ENCODE measurements around the gene HNRNPLL.
"Not testable (repeated sequence)": the region's sequence is repeated elsewhere in the genome, so short reads cannot be mapped to it uniquely, and the experiment has no call there.

Gene HNRNPLL

GRCh38 chr2:38619458-38620164 lies 16.9 kb upstream of the HNRNPLL start:
- no peak for DNase-seq (ENCODE audit: low read depth in 2 of 2)

- no peak for DNase-seq (ENCODE audit: low read depth in 2 of 2)
Measured at GRCh38 chr2:38617301-38617700, 14.6 kb upstream of the HNRNPLL start.

GRCh38 chr2:38615237-38615636 lies 12.5 kb upstream of the HNRNPLL start:
- DNase-seq (ENCODE audit: low read depth in 2 of 2) = no peak

- DNase-seq (ENCODE audit: low read depth in 2 of 2) = no peak
Measured at GRCh38 chr2:38613849-38614213, 11.1 kb upstream of the HNRNPLL start.

GRCh38 chr2:38613126-38613848 lies 10.6 kb upstream of the HNRNPLL start:
- no peak for DNase-seq (ENCODE audit: low read depth in 2 of 2)

- DNase-seq (ENCODE audit: low read depth in 2 of 2) = peak in 1 of 2 experiments; percentile 17
Measured at GRCh38 chr2:38610851-38611801, 8.4 kb upstream of the HNRNPLL start.

- DNase-seq (ENCODE audit: low read depth in 2 of 2) = not testable (repeated sequence)
Measured at GRCh38 chr2:38609246-38609645, 6.5 kb upstream of the HNRNPLL start.

GRCh38 chr2:38608755-38609154 lies 6.0 kb upstream of the HNRNPLL start:
- no peak for DNase-seq (ENCODE audit: low read depth in 2 of 2)

- DNase-seq (ENCODE audit: low read depth in 2 of 2) = no peak
Measured at GRCh38 chr2:38605298-38605830, 2.6 kb upstream of the HNRNPLL start.

GRCh38 chr2:38603402-38604290 lies 918 bp upstream of the HNRNPLL start:
- DNase-seq (ENCODE audit: low read depth in 2 of 2) = peak; percentile 66 to 74

GRCh38 chr2:38602136-38602731 lies 494 bp downstream of the HNRNPLL start:
- peak in 1 of 2 experiments; percentile 18 for DNase-seq (ENCODE audit: low read depth in 2 of 2)

- no peak for DNase-seq (ENCODE audit: low read depth in 2 of 2)
Measured at GRCh38 chr2:38601463-38602135, 1.1 kb downstream of the HNRNPLL start.

GRCh38 chr2:38600921-38601455 lies 1.7 kb downstream of the HNRNPLL start:
- no peak for DNase-seq (ENCODE audit: low read depth in 2 of 2)

GRCh38 chr2:38600242-38600891 lies 2.4 kb downstream of the HNRNPLL start:
- DNase-seq (ENCODE audit: low read depth in 2 of 2) = no peak

GRCh38 chr2:38599706-38600105 lies 3.0 kb downstream of the HNRNPLL start:
- no peak for DNase-seq (ENCODE audit: low read depth in 2 of 2)

GRCh38 chr2:38598991-38599295 lies 3.8 kb downstream of the HNRNPLL start:
- DNase-seq (ENCODE audit: low read depth in 2 of 2) = no peak

GRCh38 chr2:38598200-38598990 lies 4.3 kb downstream of the HNRNPLL start:
- no peak for DNase-seq (ENCODE audit: low read depth in 2 of 2)

- DNase-seq (ENCODE audit: low read depth in 2 of 2) = no peak
Measured at GRCh38 chr2:38597115-38597514, 5.6 kb downstream of the HNRNPLL start.

- DNase-seq (ENCODE audit: low read depth in 2 of 2) = no peak
Measured at GRCh38 chr2:38596229-38596628, 6.5 kb downstream of the HNRNPLL start.

All from stimulated activated CD4-positive, alpha-beta T cell treated with anti-CD3 and anti-CD28 coated beads, Interleukin-12 subunit alpha, Interleukin-12 subunit beta, amount 100 ng/mL, for 24 hours (primary cell).